KMS-11 (cell line): ENCODE results near the gene CDH4.

Source experiments
- H2AFZ ChIP-seq: fragments of 200-600 bp; sonication (generic); 2 replicates; pipeline ENCODE4 v1.6.1; 2016; ENCODE audit warnings: antibody characterized with exemption, mixed run types, low read depth
- H3K27ac ChIP-seq: fragments of 200-600 bp; sonication (generic); 2 replicates; pipeline ENCODE4 v1.6.1; 2016; ENCODE audit warnings: mild to moderate bottlenecking, mixed run types
- H3K27me3 ChIP-seq: fragments of 200-600 bp; sonication (generic); 2 replicates; pipeline ENCODE4 v1.6.1; 2017; ENCODE audit warnings: mild to moderate bottlenecking, low read depth, mixed run types, moderate library complexity; ENCODE audit not compliant: insufficient read depth
- H3K36me3 ChIP-seq: fragments of 200-600 bp; sonication (generic); 2 replicates; pipeline ENCODE4 v1.6.1; 2017; ENCODE audit warnings: mild to moderate bottlenecking, mixed run types; ENCODE audit not compliant: insufficient read depth
- H3K4me1 ChIP-seq: fragments of 200-600 bp; sonication (generic); 2 replicates; pipeline ENCODE4 v1.6.1; 2016; ENCODE audit warnings: mild to moderate bottlenecking, low read depth, mixed run types; ENCODE audit not compliant: poor library complexity, severe bottlenecking
- H3K4me2 ChIP-seq: fragments of 200-600 bp; sonication (generic); 2 replicates; pipeline ENCODE4 v1.7.0; 2016; ENCODE audit warnings: mild to moderate bottlenecking, mixed run types
- H3K4me3 ChIP-seq: fragments of 200-600 bp; sonication (generic); IDR thresholded peaks from 2 replicates; pipeline ENCODE4 v1.6.1; 2017; ENCODE audit warnings: low read depth, low read length, mixed read lengths; ENCODE audit not compliant: insufficient read depth
- H3K79me2 ChIP-seq: fragments of 200-600 bp; sonication (generic); 2 replicates; pipeline ENCODE4 v1.6.1; 2016; ENCODE audit warnings: low read depth, mixed run types; ENCODE audit not compliant: insufficient read depth
- H3K9ac ChIP-seq: fragments of 200-600 bp; sonication (generic); 2 replicates; pipeline ENCODE4 v1.6.1; 2016; ENCODE audit warnings: mild to moderate bottlenecking, mixed run types
- H4K20me1 ChIP-seq: fragments of 200-600 bp; sonication (generic); 2 replicates; pipeline ENCODE4 v1.6.1; 2016; ENCODE audit warnings: mild to moderate bottlenecking, mixed run types; ENCODE audit not compliant: insufficient read depth
- CTCF ChIP-seq: fragments of 200-600 bp; sonication (generic); conservative IDR thresholded peaks from 2 replicates; pipeline ENCODE4 v1.6.1; 2017; ENCODE audit warnings: low read depth, mild to moderate bottlenecking, antibody characterized with exemption, low read length, moderate library complexity, mixed read lengths

CDH4 gene

DNA sequence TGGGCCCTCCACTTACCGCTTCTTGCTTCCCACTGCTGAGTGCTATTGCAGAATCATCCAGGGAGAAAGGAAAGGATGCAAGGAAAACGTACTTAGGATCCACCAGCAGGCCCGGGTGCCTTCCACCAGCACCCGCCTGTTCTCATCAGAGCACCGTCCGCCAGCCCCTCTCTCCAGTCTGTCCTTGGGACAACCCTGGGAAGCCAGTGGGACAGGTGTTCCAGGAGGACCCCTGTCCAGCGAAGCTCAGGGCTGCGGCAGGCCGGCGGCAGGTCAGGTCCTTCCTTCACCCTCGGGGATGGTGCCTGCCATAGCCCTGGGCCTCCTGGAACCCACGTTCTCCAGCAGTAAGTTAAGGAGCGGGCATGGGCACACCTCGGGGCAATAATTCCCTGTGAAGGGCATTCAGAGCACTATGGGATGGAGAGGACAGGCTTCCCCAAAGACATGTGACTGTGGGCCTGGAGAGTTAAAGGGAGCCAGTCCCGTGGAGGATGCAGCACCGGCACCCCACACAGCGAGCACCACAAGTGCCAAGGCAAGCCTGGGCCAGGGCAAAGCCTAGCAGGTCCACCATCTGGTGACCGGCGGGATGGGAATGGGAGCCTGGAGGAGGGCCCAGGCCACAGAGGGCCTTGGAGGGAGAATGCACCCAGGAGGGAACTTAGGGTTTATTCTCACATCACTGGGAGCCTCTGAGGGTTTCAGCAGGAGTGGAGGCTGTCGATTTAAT is 416.9 kb downstream of the CDH4 start:
- Histone ChIP-seq H3K27me3 (peaks cover 37% of the 10 kb centered on the region), H3K4me2 (no peak overlapping the region), H3K9ac (no peak overlapping the region), H3K79me2 (no peaks in the 10 kb centered on the region), H3K4me3 (no peak overlapping the region), H4K20me1 (no peaks in the 10 kb centered on the region), H3K36me3 (no peaks in the 10 kb centered on the region), H3K4me1 (no peaks in the 10 kb centered on the region), H2AFZ (no peak overlapping the region), H3K27ac (no peak overlapping the region)
- no peak for TF ChIP-seq CTCF

DNA sequence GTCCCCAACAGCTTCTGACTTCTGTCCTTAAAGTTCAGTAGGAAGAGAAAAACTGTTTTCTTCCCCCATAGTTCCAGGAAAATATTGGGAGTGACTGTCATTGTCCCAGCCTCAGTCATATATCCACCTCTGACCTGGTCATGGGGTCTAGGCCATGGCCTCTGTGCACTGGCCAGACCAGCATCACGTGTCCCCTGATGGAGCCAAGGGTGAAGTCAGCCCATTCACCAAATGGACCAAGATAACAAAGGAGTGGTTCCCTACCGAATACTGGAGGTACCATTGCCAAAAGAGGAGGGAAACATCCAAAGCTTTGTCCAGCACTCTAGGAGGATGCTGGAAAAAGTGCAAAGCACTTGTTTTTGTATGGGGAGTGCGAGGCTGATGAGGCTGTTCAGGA is 418.2 kb downstream of the CDH4 start:
- H2AFZ ChIP-seq: no peak overlapping the region
- H3K27ac ChIP-seq: no peak overlapping the region
- no peaks in the 10 kb centered on the region for H3K4me1 ChIP-seq
- H3K79me2 ChIP-seq: no peaks in the 10 kb centered on the region
- TF ChIP-seq CTCF: no peak
- H3K36me3 ChIP-seq: no peaks in the 10 kb centered on the region
- peaks cover 26% of the 10 kb centered on the region for H3K27me3 ChIP-seq
- no peak overlapping the region for H3K4me3 ChIP-seq
- H3K4me2 ChIP-seq: no peak overlapping the region
- H3K9ac ChIP-seq: no peak overlapping the region
- no peaks in the 10 kb centered on the region for H4K20me1 ChIP-seq

DNA sequence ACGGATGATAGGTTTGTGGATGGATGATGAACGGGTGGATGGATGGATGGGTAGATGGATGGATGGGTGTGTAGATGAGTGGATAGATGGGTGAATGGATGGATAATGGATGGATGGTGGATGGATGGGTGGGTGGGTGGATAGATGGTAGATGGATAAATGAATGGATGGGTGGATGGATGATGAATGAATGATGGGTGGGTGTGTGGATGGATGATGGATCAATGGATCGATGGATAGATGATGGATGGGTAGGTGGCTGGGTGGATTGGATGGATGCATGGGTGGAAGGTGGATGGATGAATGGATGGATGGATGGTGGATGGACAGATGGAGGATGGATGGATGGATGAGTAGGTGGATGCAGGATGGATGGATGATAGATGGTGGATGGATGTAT is 419.5 kb downstream of the CDH4 start:
- Histone ChIP-seq H3K27me3 (peaks cover 13% of the 10 kb centered on the region; the same call in 1 of the 2 replicates), H2AFZ (no peak overlapping the region), H3K36me3 (no peaks in the 10 kb centered on the region), H4K20me1 (no peaks in the 10 kb centered on the region), H3K4me3 (no peak overlapping the region), H3K27ac (no peak overlapping the region), H3K79me2 (no peaks in the 10 kb centered on the region), H3K4me1 (no peaks in the 10 kb centered on the region), H3K4me2 (no peak overlapping the region), H3K9ac (no peak overlapping the region)
- no peak for TF ChIP-seq CTCF

GRCh38 chr20:61673152-61673847 is 421.2 kb downstream of the CDH4 start:
- Histone ChIP-seq H3K9ac (no peak overlapping the region), H3K27ac (no peak overlapping the region), H3K36me3 (no peaks in the 10 kb centered on the region), H3K4me2 (no peak overlapping the region), H4K20me1 (no peaks in the 10 kb centered on the region), H3K4me3 (no peak overlapping the region), H3K4me1 (no peaks in the 10 kb centered on the region), H3K27me3 (peaks cover 5% of the 10 kb centered on the region; the same call in 1 of the 2 replicates), H2AFZ (no peak overlapping the region), H3K79me2 (no peaks in the 10 kb centered on the region)
- TF ChIP-seq CTCF: no peak
